SHP77 treated with DMSO at 0.1 percent for 48 hours (cell line): ENCODE results near the gene NOCT.
A peak's percentile ranks its signal among the peaks of the same experiment; 100 is the strongest.
"Not testable (repeated sequence)": the region's sequence is repeated elsewhere in the genome, so short reads cannot be mapped to it uniquely, and the experiment has no call there.

Experiments used
- DNase-seq: peaks from one replicate; lab custom pipeline; 2025; lab: John Stamatoyannopoulos, UW

The NOCT gene

GRCh38 chr4:139048026-139048425 lies 32.4 kb downstream of the NOCT start:
- no peak for DNase-seq

- DNase-seq: no peak
Measured at GRCh38 chr4:139050446-139050845, 34.9 kb downstream of the NOCT start.

GRCh38 chr4:139053909-139054308 lies 38.3 kb downstream of the NOCT start:
- DNase-seq: no peak

- DNase-seq: no peak
Measured at GRCh38 chr4:139054791-139055505, 39.4 kb downstream of the NOCT start.

- DNase-seq: not testable (repeated sequence)
Measured at GRCh38 chr4:139059026-139059425, 43.4 kb downstream of the NOCT start.

GRCh38 chr4:139060591-139060990 lies 45.0 kb downstream of the NOCT start:
- DNase-seq: no peak

GRCh38 chr4:139076016-139076744 lies 60.6 kb downstream of the NOCT start:
- no peak for DNase-seq

- no peak for DNase-seq
Measured at GRCh38 chr4:139077567-139078355, 62.2 kb downstream of the NOCT start.

- no peak for DNase-seq
Measured at GRCh38 chr4:139078926-139079325, 63.3 kb downstream of the NOCT start.

- peak; percentile 87 for DNase-seq
Measured at GRCh38 chr4:139082750-139083606, 67.4 kb downstream of the NOCT start.

- DNase-seq: no peak
Measured at GRCh38 chr4:139083607-139083955, 68.0 kb downstream of the NOCT start.

- DNase-seq: peak; percentile 55
Measured at GRCh38 chr4:139083956-139084803, 68.6 kb downstream of the NOCT start.

GRCh38 chr4:139084804-139085093 lies 69.2 kb downstream of the NOCT start:
- no peak for DNase-seq

- no peak for DNase-seq
Measured at GRCh38 chr4:139085141-139085540, 69.6 kb downstream of the NOCT start.

GRCh38 chr4:139092271-139092670 lies 76.7 kb downstream of the NOCT start:
- DNase-seq: no peak
